HCT116 (cell line): ENCODE measurements around the gene FHOD1. TPM values are rescaled to one million over a fixed set of nuclear protein-coding genes. Genes with fewer than 3 reads are reported as not detected.

ENCODE experiments used
- ATAC-seq: fragments of 200-7000 bp; cut with Tn5 transposase; 2 replicates; pipeline ENCODE4 v1.9.1; 2020; ENCODE audit warnings: mild to moderate bottlenecking, moderate library complexity
- BruUV-seq: library from RNA; stranded (reverse); fragments of 400-500 nt; replicated peaks from 2 replicates; lab custom pipeline; 2021; lab: Mats Ljungman, UMichigan
- CTCF ChIA-PET: fragments of 300-600 bp; sonication (Branson Sonifier 250); formaldehyde crosslinking; loops from one replicate; lab custom pipeline; 2021; ENCODE audit warnings: antibody characterized with exemption; lab: Charles Lee
- POLR2A ChIA-PET: fragments of 300-600, 350-600 bp; sonication (Branson Sonifier 250); formaldehyde crosslinking; loops from one replicate; lab custom pipeline; 2021; ENCODE audit warnings: antibody characterized with exemption; lab: Charles Lee
- RAD21 ChIA-PET, 2 experiments: fragments of 300-600 bp; sonication (Branson Sonifier 250); formaldehyde crosslinking; loops; one replicate each; lab custom pipeline; 2023; ENCODE audit warnings: low total read pairs in 2 of 2; ENCODE audit not compliant: uncharacterized antibody in 2 of 2, unreplicated experiment in 2 of 2, low non-redundant PET in 1 of 2; lab: Charles Lee
- DNase-seq: peaks from one replicate; pipeline ENCODE4 v3.0.0-alpha.2; 2010; ENCODE audit warnings: low read depth, low spot score
- H2AFZ ChIP-seq: fragments of 200-600 bp; shearing (Covaris generic), sonication (generic); 2 replicates; pipeline ENCODE4 v1.6.1; 2017; ENCODE audit warnings: low read depth, mixed run types, mixed read lengths, antibody characterized with exemption, low read length; ENCODE audit not compliant: poor library complexity, severe bottlenecking
- H3K27ac ChIP-seq: 2 replicates; pipeline ENCODE4 v1.5.1; 2012; ENCODE audit warnings: low read depth, low read length
- H3K27me3 ChIP-seq: fragments of 200-600 bp; sonication (generic); 2 replicates; pipeline ENCODE4 v1.6.1; 2016; ENCODE audit warnings: mixed run types, low read length, mixed read lengths; ENCODE audit not compliant: insufficient read depth
- H3K36me3 ChIP-seq, 2 experiments: fragments of 200-500 bp in 1 of 2; fragments of 200-600 bp in 1 of 2; sonication (Bioruptor generic) in 1 of 2; sonication (generic) in 1 of 2; 2 replicates each; pipeline versions ENCODE4 v1.5.1 to v1.6.1; 2014 to 2016; ENCODE audit warnings: low read length in 2 of 2, inconsistent platforms in 1 of 2, mixed read lengths in 1 of 2, mixed run types in 1 of 2; ENCODE audit not compliant: insufficient read depth in 2 of 2, control insufficient read depth in 1 of 2
- H3K4me1 ChIP-seq, 2 experiments: fragments of 200-600 bp in 1 of 2; sonication (generic) in 1 of 2; 2 replicates each; pipeline versions ENCODE4 v1.5.1 to v1.6.1; 2012 to 2017; ENCODE audit warnings: low read length in 2 of 2, inconsistent platforms in 1 of 2, mild to moderate bottlenecking in 1 of 2, mixed read lengths in 1 of 2, mixed run types in 1 of 2, moderate library complexity in 1 of 2; ENCODE audit not compliant: insufficient read depth in 2 of 2, control insufficient read depth in 1 of 2
- H3K4me2 ChIP-seq: fragments of 200-600 bp; sonication (generic); 2 replicates; pipeline ENCODE4 v1.6.1; 2017; ENCODE audit warnings: mixed run types, low read length, mixed read lengths
- H3K4me3 ChIP-seq, 2 experiments: fragments of 200-600 bp in 1 of 2; sonication (generic) in 1 of 2; replicated peaks in 1 of 2; 2 replicates each; pipeline ENCODE4 v1.5.1; 2011 to 2016; ENCODE audit warnings: low read length in 2 of 2, control low read depth in 1 of 2, low read depth in 1 of 2, mild to moderate bottlenecking in 1 of 2, mixed read lengths in 1 of 2, mixed run types in 1 of 2
- H3K79me2 ChIP-seq: fragments of 200-600 bp; sonication (generic); 2 replicates; pipeline ENCODE4 v1.6.1; 2017; ENCODE audit warnings: mild to moderate bottlenecking, mixed run types, low read length, moderate library complexity, mixed read lengths; ENCODE audit not compliant: insufficient read depth
- H3K9ac ChIP-seq: fragments of 200-600 bp; sonication (generic); 2 replicates; pipeline ENCODE4 v1.6.1; 2016; ENCODE audit warnings: low read length, mixed read lengths
- H3K9me2 ChIP-seq: fragments of 200-600 bp; sonication (generic), shearing (Covaris generic); 2 replicates; pipeline ENCODE4 v1.6.1; 2017; ENCODE audit warnings: mixed run types, mild to moderate bottlenecking, moderate library complexity; ENCODE audit not compliant: insufficient read depth
- H3K9me3 ChIP-seq, 2 experiments: fragments of 200-500 bp in 1 of 2; fragments of 200-600 bp in 1 of 2; sonication (Bioruptor generic) in 1 of 2; sonication (generic) in 1 of 2; 2 replicates each; pipeline ENCODE4 v1.6.1; 2014 to 2017; ENCODE audit warnings: low read length in 2 of 2, mixed read lengths in 2 of 2, inconsistent platforms in 1 of 2, low read depth in 1 of 2, mild to moderate bottlenecking in 1 of 2, mixed run types in 1 of 2, moderate library complexity in 1 of 2; ENCODE audit not compliant: control insufficient read depth in 1 of 2, insufficient read depth in 1 of 2
- H4K20me1 ChIP-seq: fragments of 200-600 bp; sonication (generic), shearing (Covaris generic); 2 replicates; pipeline ENCODE4 v1.6.1; 2017; ENCODE audit warnings: mixed run types, mild to moderate bottlenecking, moderate library complexity; ENCODE audit not compliant: insufficient read depth
- CBX3 ChIP-seq: IDR thresholded peaks from 2 replicates; pipeline ENCODE4 v1.6.1; 2012; ENCODE audit warnings: low read depth
- CEBPB ChIP-seq: IDR thresholded peaks from 2 replicates; pipeline ENCODE4 v1.6.1; 2012; ENCODE audit warnings: low read depth
- EGR1 ChIP-seq: IDR thresholded peaks from 2 replicates; pipeline ENCODE4 v1.6.1; 2012; ENCODE audit warnings: low read depth
- ELF1 ChIP-seq: IDR thresholded peaks from 2 replicates; pipeline ENCODE4 v1.6.1; 2012; ENCODE audit warnings: low read depth, borderline replicate concordance
- EZH2phosphoT487 ChIP-seq: fragments of 200-600 bp; IDR thresholded peaks from 2 replicates; pipeline ENCODE4 v1.6.1; 2018; ENCODE audit warnings: antibody characterized with exemption, borderline replicate concordance
- FOSL1 ChIP-seq: IDR thresholded peaks from 2 replicates; pipeline ENCODE4 v1.6.1; 2012; ENCODE audit warnings: low read depth
- JUND ChIP-seq: IDR thresholded peaks from 2 replicates; pipeline ENCODE4 v1.6.1; 2012
- POLR2A ChIP-seq: IDR thresholded peaks from 2 replicates; pipeline ENCODE4 v1.7.0; 2011; ENCODE audit warnings: borderline replicate concordance; ENCODE audit not compliant: insufficient read depth, insufficient read length; ENCODE audit errors: extremely low read depth
- POLR2AphosphoS5 ChIP-seq: IDR thresholded peaks from 2 replicates; pipeline ENCODE4 v1.6.1; 2011; ENCODE audit warnings: mild to moderate bottlenecking, low read depth, low read length, moderate library complexity
- RAD21 ChIP-seq: IDR thresholded peaks from 2 replicates; pipeline ENCODE4 v1.6.1; 2012; ENCODE audit warnings: low read depth, mild to moderate bottlenecking
- SP1 ChIP-seq: IDR thresholded peaks from 2 replicates; pipeline ENCODE4 v1.6.1; 2012; ENCODE audit warnings: low read depth
- SRF ChIP-seq: IDR thresholded peaks from 2 replicates; pipeline ENCODE4 v1.6.1; 2012; ENCODE audit warnings: low read depth
- TCF7L2 ChIP-seq: IDR thresholded peaks from 2 replicates; pipeline ENCODE4 v1.7.0; 2011; ENCODE audit warnings: borderline replicate concordance, inconsistent platforms; ENCODE audit not compliant: insufficient read depth, insufficient read length; ENCODE audit errors: extremely low read depth
- YY1 ChIP-seq: IDR thresholded peaks from 2 replicates; pipeline ENCODE4 v1.6.1; 2011; ENCODE audit warnings: low read length, low read depth, moderate library complexity, mild to moderate bottlenecking; ENCODE audit not compliant: insufficient replicate concordance; ENCODE audit errors: extremely low read depth
- ZNF274 ChIP-seq: fragments of 200-500 bp; sonication (Bioruptor generic); IDR thresholded peaks from 2 replicates; pipeline ENCODE4 v1.6.1; 2014; ENCODE audit warnings: mild to moderate bottlenecking, low read depth, low read length, inconsistent platforms
- intact Hi-C: fragments of 100-400 bp; cut with micrococcal nuclease; formaldehyde crosslinking; loops from 2 replicates; pipeline ENCODE4 v1.10.0; 2022
- total RNA-seq: library from RNA; stranded (reverse); gene quantifications from one replicate; pipeline ENCODE4 v1.2.1, GENCODE V29; 2021; ENCODE audit not compliant: unreplicated experiment
- TF ChIP-seq, protein P1 (sequence below): IDR thresholded peaks from 2 replicates; pipeline ENCODE4 v1.6.1; 2011; ENCODE audit warnings: mild to moderate bottlenecking, low read length, moderate library complexity; ENCODE audit not compliant: insufficient replicate concordance; ENCODE audit errors: extremely low read depth

The FHOD1 gene
- total RNA-seq, 1 experiment from 2014 or later: 69.2 TPM

DNA sequence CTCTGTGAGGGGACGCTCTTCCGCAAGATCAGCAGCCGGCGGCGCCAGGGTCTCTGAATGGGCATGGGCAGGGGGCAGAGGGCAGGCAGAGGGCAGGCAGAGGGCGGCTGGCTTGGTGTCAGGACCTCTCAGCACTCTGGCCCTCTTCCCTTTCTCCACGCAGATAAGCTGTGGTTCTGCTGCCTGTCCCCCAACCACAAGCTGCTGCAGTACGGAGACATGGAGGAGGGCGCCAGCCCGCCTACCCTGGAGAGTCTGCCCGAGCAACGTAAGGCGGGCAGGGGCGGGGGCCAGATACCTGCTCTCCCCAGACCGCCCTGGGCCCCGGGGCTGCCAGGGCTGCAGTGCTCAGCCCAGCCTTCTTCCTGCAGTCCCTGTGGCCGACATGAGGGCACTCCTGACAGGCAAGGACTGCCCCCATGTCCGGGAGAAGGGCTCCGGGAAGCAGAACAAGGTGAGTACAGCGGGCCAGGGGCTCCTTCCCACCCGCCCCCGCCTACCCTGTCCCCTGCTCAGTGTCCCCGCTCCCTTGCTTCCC, 44.3 kb downstream of the FHOD1 start:
- H3K4me1 ChIP-seq: peaks cover 19 to 43% of the 10 kb centered on the region in 2 experiments
- no peak overlapping the region for H3K27ac ChIP-seq
- ChIA-PET CTCF (no interaction called here), RAD21 (no interaction called here), POLR2A (no interaction called here)
- BruUV-seq: no TSS peak
- no peaks in the 10 kb centered on the region for H3K27me3 ChIP-seq
- no peaks in the 10 kb centered on the region for H3K9me2 ChIP-seq
- no peak overlapping the region for H3K4me3 ChIP-seq
- H3K9me3 ChIP-seq: no peaks in the 10 kb centered on the region
- H4K20me1 ChIP-seq: no peaks in the 10 kb centered on the region; the same call in 1 of the 2 replicates
- DNase-seq: no peak
- intact Hi-C loops: no loop called here
- H3K4me2 ChIP-seq: no peak overlapping the region
- H3K9ac ChIP-seq: no peak overlapping the region
- H3K36me3 ChIP-seq: peaks cover 11 to 17% of the 10 kb centered on the region in 2 experiments; a peak in 3 of 4 replicates
- no peak overlapping the region for H2AFZ ChIP-seq
- TF ChIP-seq POLR2AphosphoS5: no peak
- TF ChIP-seq SRF: no peak
- no peak for TF ChIP-seq FOSL1
- no peak for TF ChIP-seq CBX3
- no peak for TF ChIP-seq TCF7L2
- TF ChIP-seq, protein P1, sequence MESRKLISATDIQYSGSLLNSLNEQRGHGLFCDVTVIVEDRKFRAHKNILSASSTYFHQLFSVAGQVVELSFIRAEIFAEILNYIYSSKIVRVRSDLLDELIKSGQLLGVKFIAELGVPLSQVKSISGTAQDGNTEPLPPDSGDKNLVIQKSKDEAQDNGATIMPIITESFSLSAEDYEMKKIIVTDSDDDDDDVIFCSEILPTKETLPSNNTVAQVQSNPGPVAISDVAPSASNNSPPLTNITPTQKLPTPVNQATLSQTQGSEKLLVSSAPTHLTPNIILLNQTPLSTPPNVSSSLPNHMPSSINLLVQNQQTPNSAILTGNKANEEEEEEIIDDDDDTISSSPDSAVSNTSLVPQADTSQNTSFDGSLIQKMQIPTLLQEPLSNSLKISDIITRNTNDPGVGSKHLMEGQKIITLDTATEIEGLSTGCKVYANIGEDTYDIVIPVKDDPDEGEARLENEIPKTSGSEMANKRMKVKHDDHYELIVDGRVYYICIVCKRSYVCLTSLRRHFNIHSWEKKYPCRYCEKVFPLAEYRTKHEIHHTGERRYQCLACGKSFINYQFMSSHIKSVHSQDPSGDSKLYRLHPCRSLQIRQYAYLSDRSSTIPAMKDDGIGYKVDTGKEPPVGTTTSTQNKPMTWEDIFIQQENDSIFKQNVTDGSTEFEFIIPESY: no peak
- no peak for TF ChIP-seq EZH2phosphoT487
- no peak for TF ChIP-seq RAD21
- TF ChIP-seq ELF1: no peak
- no peak for TF ChIP-seq ZNF274
- no peak for TF ChIP-seq YY1
- TF ChIP-seq JUND: no peak
- no peak for TF ChIP-seq CEBPB
- TF ChIP-seq SP1: no peak
- TF ChIP-seq POLR2A: no peak
- TF ChIP-seq EGR1: no peak
- no peak for ATAC-seq
- peaks cover 8% of the 10 kb centered on the region; the same call in 1 of the 2 replicates for H3K79me2 ChIP-seq
